ENCODE measurements around the gene TM9SF2. TPM values are rescaled to one million over a fixed set of nuclear protein-coding genes. Genes with fewer than 3 reads are reported as not detected.

TM9SF2 gene
- total RNA-seq, 1 experiment from 2014 or later, result 154 TPM

DNA sequence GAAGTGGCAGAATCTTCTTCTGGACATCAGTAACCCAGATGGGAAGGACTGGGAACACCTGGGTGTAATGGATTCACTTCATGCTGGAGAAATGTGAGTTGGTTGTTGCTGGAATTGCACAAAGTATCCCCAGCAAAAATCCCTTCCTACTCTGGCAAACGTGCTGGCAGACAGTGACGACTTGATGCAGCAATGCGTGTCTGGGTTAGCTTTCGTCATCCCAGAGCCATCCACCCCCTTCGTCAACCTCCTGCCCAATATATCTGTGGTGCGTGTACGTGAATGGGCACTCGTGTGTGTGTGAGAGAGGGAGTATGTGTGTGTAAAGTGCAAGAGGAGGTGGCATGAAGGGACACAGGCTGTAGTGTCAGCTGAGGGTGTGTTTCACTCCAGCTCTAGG lies 70.9 kb downstream of the TM9SF2 start:
- H3K36me3 Mint-ChIP-seq (ENCODE audit: insufficient read depth, unreplicated experiment), result peaks cover 21% of the 10 kb centered on the region
- Histone ChIP-seq H3K4me3 (ENCODE audit: low read depth, low read length) (no peak overlapping the region), H3K9me3 (no peaks in the 10 kb centered on the region), H3K4me1 (no peaks in the 10 kb centered on the region), H3K36me3 (ENCODE audit: control insufficient read depth, insufficient read depth, low read length) (no peaks in the 10 kb centered on the region), H3K27me3 (replicated peaks; ENCODE audit: control insufficient read depth, insufficient read depth, low read length) (no peaks in the 10 kb centered on the region)
- no peak overlapping the region for H3K4me3 Mint-ChIP-seq (ENCODE audit: unreplicated experiment)
- ChIA-PET POLR2A (no interaction called here), CTCF (no interaction called here)
- H3K4me1 Mint-ChIP-seq (ENCODE audit: low read depth, unreplicated experiment), result no peaks in the 10 kb centered on the region
- H3K27me3 Mint-ChIP-seq (ENCODE audit: insufficient read depth, unreplicated experiment), result no peaks in the 10 kb centered on the region
- H3K27ac Mint-ChIP-seq (ENCODE audit: unreplicated experiment), result no peak overlapping the region
- peaks cover 11% of the 10 kb centered on the region for H3K9me3 Mint-ChIP-seq (ENCODE audit: unreplicated experiment)
- DNase-seq, result no peak
- TF ChIP-seq, protein P1, sequence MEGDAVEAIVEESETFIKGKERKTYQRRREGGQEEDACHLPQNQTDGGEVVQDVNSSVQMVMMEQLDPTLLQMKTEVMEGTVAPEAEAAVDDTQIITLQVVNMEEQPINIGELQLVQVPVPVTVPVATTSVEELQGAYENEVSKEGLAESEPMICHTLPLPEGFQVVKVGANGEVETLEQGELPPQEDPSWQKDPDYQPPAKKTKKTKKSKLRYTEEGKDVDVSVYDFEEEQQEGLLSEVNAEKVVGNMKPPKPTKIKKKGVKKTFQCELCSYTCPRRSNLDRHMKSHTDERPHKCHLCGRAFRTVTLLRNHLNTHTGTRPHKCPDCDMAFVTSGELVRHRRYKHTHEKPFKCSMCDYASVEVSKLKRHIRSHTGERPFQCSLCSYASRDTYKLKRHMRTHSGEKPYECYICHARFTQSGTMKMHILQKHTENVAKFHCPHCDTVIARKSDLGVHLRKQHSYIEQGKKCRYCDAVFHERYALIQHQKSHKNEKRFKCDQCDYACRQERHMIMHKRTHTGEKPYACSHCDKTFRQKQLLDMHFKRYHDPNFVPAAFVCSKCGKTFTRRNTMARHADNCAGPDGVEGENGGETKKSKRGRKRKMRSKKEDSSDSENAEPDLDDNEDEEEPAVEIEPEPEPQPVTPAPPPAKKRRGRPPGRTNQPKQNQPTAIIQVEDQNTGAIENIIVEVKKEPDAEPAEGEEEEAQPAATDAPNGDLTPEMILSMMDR (IDR thresholded peaks at IDR 0.05; ENCODE audit: insufficient read depth in 1 of 2, low read depth in 1 of 2, low read length in 1 of 2, severe bottlenecking in 1 of 2, unreplicated experiment in 1 of 2), result no peak
- BruUV-seq (replicated peaks), result no TSS peak
- intact Hi-C loops (cut with micrococcal nuclease; ENCODE audit: unreplicated experiment), result no loop called here

DNA sequence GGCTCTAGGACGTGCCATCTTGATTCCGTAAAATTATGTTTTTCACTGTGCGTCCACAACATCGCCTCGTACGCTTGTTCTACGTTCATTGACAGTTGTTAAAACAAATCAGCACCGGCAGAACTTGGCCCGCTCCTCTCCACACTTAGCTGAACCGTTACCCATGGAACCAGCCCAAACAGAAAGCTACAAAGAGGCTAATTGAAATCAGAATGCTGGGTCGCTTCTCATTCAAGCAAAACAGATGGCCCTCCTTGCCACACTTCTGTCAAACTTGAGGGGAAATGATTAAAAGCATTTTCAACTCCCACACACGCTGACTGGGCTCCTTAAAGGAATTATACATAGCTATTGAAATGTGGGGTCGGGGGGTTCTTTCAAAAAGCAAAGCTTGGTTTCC lies 71.6 kb downstream of the TM9SF2 start:
- ChIA-PET POLR2A (no interaction called here), CTCF (no interaction called here)

DNA sequence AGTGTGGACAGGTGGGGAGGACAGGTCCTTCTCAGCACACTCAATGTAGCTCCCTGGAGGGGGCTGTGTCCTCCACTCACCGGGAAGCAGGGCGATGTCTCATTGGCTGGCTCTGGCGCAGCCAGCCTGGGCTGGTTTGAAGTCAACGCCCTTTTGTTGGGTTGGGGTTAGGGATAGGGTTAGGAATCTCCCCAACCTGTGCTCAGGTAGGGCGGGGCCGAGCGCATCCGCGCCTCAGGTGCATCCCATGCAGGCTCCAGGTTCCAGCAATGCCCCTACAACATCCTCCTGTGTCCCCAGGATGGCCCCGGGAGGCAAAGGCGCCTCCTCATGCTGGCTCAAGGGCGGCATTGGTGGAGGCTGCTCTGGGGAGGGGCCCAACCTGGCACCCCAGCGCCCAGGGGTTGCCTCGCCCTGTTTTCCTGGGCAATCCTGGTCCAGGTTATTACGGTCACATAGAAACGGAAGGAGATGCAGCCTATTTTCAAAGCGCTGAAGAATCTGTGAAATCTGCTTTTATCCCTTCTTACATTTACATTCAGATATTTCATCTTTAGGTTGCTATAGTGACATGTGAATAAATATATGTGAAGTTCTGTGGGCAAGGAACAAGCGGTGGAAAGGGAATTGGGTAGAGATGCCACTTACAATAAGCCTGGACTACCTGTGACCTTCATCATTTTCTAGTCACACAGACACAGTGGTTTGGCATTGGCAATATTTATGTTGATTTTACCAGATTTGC lies 74.3 kb downstream of the TM9SF2 start:
- TF ChIP-seq, protein P1 (IDR thresholded peaks at IDR 0.05; ENCODE audit: insufficient read depth in 1 of 2, low read depth in 1 of 2, low read length in 1 of 2, severe bottlenecking in 1 of 2, unreplicated experiment in 1 of 2), result no peak
- no TSS peak for BruUV-seq (replicated peaks)
- no peak for DNase-seq
- intact Hi-C loops (cut with micrococcal nuclease; ENCODE audit: unreplicated experiment), result no loop called here
- Histone ChIP-seq H3K4me1 (no peaks in the 10 kb centered on the region), H3K36me3 (ENCODE audit: control insufficient read depth, insufficient read depth, low read length) (no peaks in the 10 kb centered on the region), H3K9me3 (no peaks in the 10 kb centered on the region), H3K27me3 (replicated peaks; ENCODE audit: control insufficient read depth, insufficient read depth, low read length) (no peaks in the 10 kb centered on the region), H3K4me3 (ENCODE audit: low read depth, low read length) (no peak overlapping the region)
- ChIA-PET POLR2A (no interaction called here), CTCF (interaction anchor here (0.7 kb wide), 1 partner anchor 47 kb away, joined by 3 read pairs; no protein-coding TSS in a partner anchor)
- Mint-ChIP-seq H3K27ac (ENCODE audit: unreplicated experiment) (no peak overlapping the region), H3K36me3 (ENCODE audit: insufficient read depth, unreplicated experiment) (no peaks in the 10 kb centered on the region), H3K4me3 (ENCODE audit: unreplicated experiment) (no peak overlapping the region), H3K27me3 (ENCODE audit: insufficient read depth, unreplicated experiment) (no peaks in the 10 kb centered on the region), H3K4me1 (ENCODE audit: low read depth, unreplicated experiment) (no peaks in the 10 kb centered on the region), H3K9me3 (ENCODE audit: unreplicated experiment) (no peaks in the 10 kb centered on the region)

More for the DNA sequence above, 71.6 kb downstream of the TM9SF2 start:
- peaks cover 14% of the 10 kb centered on the region for H3K36me3 Mint-ChIP-seq (ENCODE audit: insufficient read depth, unreplicated experiment)
- Histone ChIP-seq H3K4me3 (ENCODE audit: low read depth, low read length) (no peak overlapping the region), H3K4me1 (no peaks in the 10 kb centered on the region), H3K36me3 (ENCODE audit: control insufficient read depth, insufficient read depth, low read length) (no peaks in the 10 kb centered on the region), H3K9me3 (no peaks in the 10 kb centered on the region), H3K27me3 (replicated peaks; ENCODE audit: control insufficient read depth, insufficient read depth, low read length) (no peaks in the 10 kb centered on the region)
- no peak overlapping the region for H3K27ac Mint-ChIP-seq (ENCODE audit: unreplicated experiment)
- peaks cover 11% of the 10 kb centered on the region for H3K9me3 Mint-ChIP-seq (ENCODE audit: unreplicated experiment)
- TF ChIP-seq, protein P1 (IDR thresholded peaks at IDR 0.05; ENCODE audit: insufficient read depth in 1 of 2, low read depth in 1 of 2, low read length in 1 of 2, severe bottlenecking in 1 of 2, unreplicated experiment in 1 of 2), result no peak
- no peaks in the 10 kb centered on the region for H3K27me3 Mint-ChIP-seq (ENCODE audit: insufficient read depth, unreplicated experiment)
- no peaks in the 10 kb centered on the region for H3K4me1 Mint-ChIP-seq (ENCODE audit: low read depth, unreplicated experiment)
- intact Hi-C loops (cut with micrococcal nuclease; ENCODE audit: unreplicated experiment), result no loop called here
- BruUV-seq (replicated peaks), result no TSS peak
- no peak for DNase-seq
- H3K4me3 Mint-ChIP-seq (ENCODE audit: unreplicated experiment), result no peak overlapping the region

All from Caco-2 (cell line).